Peyer's patch (tissue), 4 donors: ENCODE results near the gene TSKS. TPM values are rescaled to one million over a fixed set of nuclear protein-coding genes. Genes with fewer than 3 reads are reported as not detected.

Experiments
- DNase-seq, 3 donors: peaks; one replicate each; pipeline ENCODE4 v3.0.0-alpha.2; 2017 to 2019
- H3K27ac ChIP-seq, 4 donors: fragments of 200-600 bp; sonication (generic); one replicate each; pipeline ENCODE4 v1.5.1; 2016 to 2019
- H3K27me3 ChIP-seq, 2 donors: fragments of 200-600 bp; sonication (generic); one replicate each; pipeline ENCODE4 v1.5.1; 2019
- H3K36me3 ChIP-seq, 3 donors: fragments of 200-600 bp; sonication (generic); one replicate each; pipeline ENCODE4 v1.5.1; 2016 to 2019
- H3K4me1 ChIP-seq, 4 donors: fragments of 200-600 bp; sonication (generic); one replicate each; pipeline ENCODE4 v1.5.1; 2016 to 2019
- H3K4me3 ChIP-seq, 4 donors: fragments of 200-600 bp; sonication (generic); 1 replicate in 3 of 4; 2 replicates in 1 of 4; pipeline ENCODE4 v1.5.1; 2016 to 2019; ENCODE audit warnings: mild to moderate bottlenecking in 1 of 4
- H3K9me3 ChIP-seq, 4 donors: fragments of 200-600 bp; sonication (generic); one replicate each; pipeline ENCODE4 v1.5.1; 2016 to 2019; ENCODE audit warnings: mild to moderate bottlenecking in 1 of 4
- CTCF ChIP-seq, 6 experiments: fragments of 450-650 bp in 4 of 6; fragments of 200-600 bp in 2 of 6; sonication (generic) in 1 of 6; IDR thresholded peaks; one replicate each; pipeline ENCODE4 v1.5.1; 2017 to 2019; ENCODE audit warnings: antibody characterized with exemption in 6 of 6, mild to moderate bottlenecking in 3 of 6, moderate library complexity in 1 of 6
- POLR2A ChIP-seq, 2 donors: fragments of 450-650 bp; IDR thresholded peaks; one replicate each; pipeline ENCODE4 v1.5.1; 2017; ENCODE audit warnings: antibody characterized with exemption in 2 of 2, mild to moderate bottlenecking in 2 of 2, moderate library complexity in 2 of 2
- total RNA-seq, 4 donors: library from RNA; depleted of rRNA; stranded (reverse); fragments of >200 nt; gene quantifications; one replicate each; pipeline ENCODE4 v1.1.0, GENCODE V29; 2016

TSKS gene
- total RNA-seq, 4 donors from 2014 or later = not detected

GRCh38 chr19:49803529-49803856 is 40.4 kb upstream of the TSKS start:
- TF ChIP-seq POLR2A (IDR thresholded peaks at IDR 0.05) = no peak
- TF ChIP-seq CTCF (IDR thresholded peaks at IDR 0.05) = no peak
- H3K27ac ChIP-seq = no peak overlapping the region
- DNase-seq = no peak
- H3K9me3 ChIP-seq = no peaks in the 10 kb centered on the region
- no peaks in the 10 kb centered on the region for H3K27me3 ChIP-seq
- H3K4me1 ChIP-seq = peaks cover 0 to 6% (median 2%) of the 10 kb centered on the region in 4 donors
- peaks cover 0 to 65% (median 0%) of the 10 kb centered on the region in 3 donors for H3K36me3 ChIP-seq
- H3K4me3 ChIP-seq = no peak overlapping the region

GRCh38 chr19:49802836-49803528 is 39.9 kb upstream of the TSKS start:
- no peak overlapping the region for H3K27ac ChIP-seq
- TF ChIP-seq CTCF (IDR thresholded peaks at IDR 0.05) = no peak
- TF ChIP-seq POLR2A (IDR thresholded peaks at IDR 0.05) = no peak
- peak overlapping the region in 1 of 4 donors; percentile 45 for H3K4me3 ChIP-seq
- H3K9me3 ChIP-seq = no peaks in the 10 kb centered on the region
- H3K36me3 ChIP-seq = peaks cover 0 to 70% (median 0%) of the 10 kb centered on the region in 3 donors
- peaks cover 0 to under 1% (median 0%) of the 10 kb centered on the region in 4 donors for H3K4me1 ChIP-seq
- DNase-seq = no peak
- H3K27me3 ChIP-seq = no peaks in the 10 kb centered on the region

- Histone ChIP-seq H3K36me3 (peaks cover 0 to 75% (median 0%) of the 10 kb centered on the region in 3 donors), H3K9me3 (no peaks in the 10 kb centered on the region), H3K27me3 (no peaks in the 10 kb centered on the region), H3K4me1 (no peaks in the 10 kb centered on the region), H3K4me3 (peak overlapping the region; percentile 2 to 45 (median 15)), H3K27ac (peak overlapping the region in 3 of 4 donors; percentile 4 to 39 (median 7))
- DNase-seq = peak; percentile 49 to 84 (median 70)
- TF ChIP-seq CTCF (IDR thresholded peaks at IDR 0.05) (peak in 1 of 6 experiments; percentile 8), POLR2A (IDR thresholded peaks at IDR 0.05) (no peak)
Observed at GRCh38 chr19:49801966-49802661, 39.0 kb upstream of the TSKS start.

- Histone ChIP-seq H3K9me3 (no peaks in the 10 kb centered on the region), H3K4me3 (peak overlapping the region in 3 of 4 donors; percentile 2 to 45 (median 24)), H3K27ac (peak overlapping the region in 3 of 4 donors; percentile 4 to 39 (median 7)), H3K4me1 (no peaks in the 10 kb centered on the region), H3K36me3 (peaks cover 0 to 75% (median 0%) of the 10 kb centered on the region in 3 donors), H3K27me3 (no peaks in the 10 kb centered on the region)
- no peak for TF ChIP-seq CTCF (IDR thresholded peaks at IDR 0.05)
- TF ChIP-seq POLR2A (IDR thresholded peaks at IDR 0.05) = no peak
- DNase-seq = peak in 1 of 3 donors; percentile 45
Observed at GRCh38 chr19:49801401-49801888, 38.3 kb upstream of the TSKS start.

GRCh38 chr19:49800771-49801170 is 37.7 kb upstream of the TSKS start:
- no peak overlapping the region for H3K4me3 ChIP-seq
- no peaks in the 10 kb centered on the region for H3K27me3 ChIP-seq
- TF ChIP-seq CTCF (IDR thresholded peaks at IDR 0.05) (no peak), POLR2A (IDR thresholded peaks at IDR 0.05) (no peak)
- no peak overlapping the region for H3K27ac ChIP-seq
- no peaks in the 10 kb centered on the region for H3K4me1 ChIP-seq
- peak in 1 of 3 donors; percentile 42 for DNase-seq
- H3K9me3 ChIP-seq = no peaks in the 10 kb centered on the region
- peaks cover 0 to 82% (median 0%) of the 10 kb centered on the region in 3 donors for H3K36me3 ChIP-seq
